Measurements from ENCODE around the gene CRIP2.

GRCh38 chr14:105430565-105430964 is 44.1 kb upstream of the CRIP2 start:
- no peak for TF ChIP-seq CTCF (IDR thresholded peaks at IDR 0.05; ENCODE audit: low read depth, low read length, missing input control)
- TF ChIP-seq GABPA (IDR thresholded peaks at IDR 0.05 in 1 of 2, conservative IDR thresholded peaks at IDR 0.05 in 1 of 2), result no peak
- TF ChIP-seq FOXA1 (IDR thresholded peaks at IDR 0.05), result no peak
- no peak for TF ChIP-seq RAD21 (IDR thresholded peaks at IDR 0.05)
- TF ChIP-seq YY1 (IDR thresholded peaks at IDR 0.05), result no peak
- no peak for TF ChIP-seq TAF1 (conservative IDR thresholded peaks at IDR 0.05)
- TF ChIP-seq SP1 (IDR thresholded peaks at IDR 0.05), result no peak

Data from liver (tissue), 3 donors.